Epithelial cell of proximal tubule (primary cell): ENCODE data around the gene KRT16. TPM values are rescaled to one million over a fixed set of nuclear protein-coding genes. Genes with fewer than 3 reads are reported as not detected.

ENCODE experiments used
- DNase-seq: peaks from one replicate; pipeline ENCODE4 v3.0.0-alpha.2; 2011; ENCODE audit warnings: low read depth
- H3K4me3 ChIP-seq: 2 replicates; pipeline ENCODE4 v1.5.1; 2011; ENCODE audit warnings: low read depth, mild to moderate bottlenecking, low read length
- total RNA-seq: library from RNA; depleted of rRNA; stranded (reverse); fragments of >200 nt; gene quantifications from 2 replicates; pipeline ENCODE4 v1.2.3, GENCODE V29; 2015
- TF ChIP-seq, protein P1 (sequence below): conservative IDR thresholded peaks from 2 replicates; pipeline ENCODE4 v1.5.1; 2012; ENCODE audit warnings: low read depth, mild to moderate bottlenecking, low read length

KRT16 gene
- total RNA-seq, 1 donor from 2014 or later = 4.3 TPM

DNA sequence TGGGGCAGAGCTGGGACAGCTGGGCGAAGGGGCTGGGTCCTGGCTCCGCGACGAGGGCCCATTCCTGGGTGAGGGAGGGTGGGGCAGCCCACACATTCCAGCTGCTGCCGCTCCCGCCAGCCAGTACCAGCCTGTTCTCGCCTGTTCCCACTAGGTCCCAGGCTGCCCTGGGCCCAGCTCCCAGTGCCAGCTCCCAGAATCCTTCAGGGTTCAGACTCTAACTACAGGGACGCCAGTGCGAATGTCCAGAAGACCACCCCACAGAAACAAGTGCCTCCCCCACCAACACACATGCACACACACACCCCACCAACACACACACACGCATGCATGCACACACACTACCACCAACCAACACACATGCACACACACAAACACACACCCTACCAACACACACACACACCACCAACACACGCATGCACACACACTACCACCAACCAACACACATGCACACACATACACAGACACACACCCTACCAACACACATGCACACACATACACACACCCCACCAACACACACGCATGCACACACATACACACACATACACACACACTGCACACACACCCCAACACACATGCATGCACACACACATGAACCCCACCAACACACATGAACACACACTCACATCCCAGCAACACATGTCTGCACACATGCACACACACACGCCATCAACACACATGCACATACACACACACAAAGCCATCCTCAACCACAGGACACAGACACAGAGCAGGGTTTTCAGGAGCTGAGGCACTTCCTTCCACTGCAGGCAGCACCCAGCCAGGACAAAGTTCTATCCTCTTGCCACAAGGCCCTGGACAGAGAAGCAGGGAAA, 39.3 kb upstream of the KRT16 start:
- DNase-seq = no peak
- TF ChIP-seq, protein P1, sequence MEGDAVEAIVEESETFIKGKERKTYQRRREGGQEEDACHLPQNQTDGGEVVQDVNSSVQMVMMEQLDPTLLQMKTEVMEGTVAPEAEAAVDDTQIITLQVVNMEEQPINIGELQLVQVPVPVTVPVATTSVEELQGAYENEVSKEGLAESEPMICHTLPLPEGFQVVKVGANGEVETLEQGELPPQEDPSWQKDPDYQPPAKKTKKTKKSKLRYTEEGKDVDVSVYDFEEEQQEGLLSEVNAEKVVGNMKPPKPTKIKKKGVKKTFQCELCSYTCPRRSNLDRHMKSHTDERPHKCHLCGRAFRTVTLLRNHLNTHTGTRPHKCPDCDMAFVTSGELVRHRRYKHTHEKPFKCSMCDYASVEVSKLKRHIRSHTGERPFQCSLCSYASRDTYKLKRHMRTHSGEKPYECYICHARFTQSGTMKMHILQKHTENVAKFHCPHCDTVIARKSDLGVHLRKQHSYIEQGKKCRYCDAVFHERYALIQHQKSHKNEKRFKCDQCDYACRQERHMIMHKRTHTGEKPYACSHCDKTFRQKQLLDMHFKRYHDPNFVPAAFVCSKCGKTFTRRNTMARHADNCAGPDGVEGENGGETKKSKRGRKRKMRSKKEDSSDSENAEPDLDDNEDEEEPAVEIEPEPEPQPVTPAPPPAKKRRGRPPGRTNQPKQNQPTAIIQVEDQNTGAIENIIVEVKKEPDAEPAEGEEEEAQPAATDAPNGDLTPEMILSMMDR = no peak
- H3K4me3 ChIP-seq = no peak overlapping the region

DNA sequence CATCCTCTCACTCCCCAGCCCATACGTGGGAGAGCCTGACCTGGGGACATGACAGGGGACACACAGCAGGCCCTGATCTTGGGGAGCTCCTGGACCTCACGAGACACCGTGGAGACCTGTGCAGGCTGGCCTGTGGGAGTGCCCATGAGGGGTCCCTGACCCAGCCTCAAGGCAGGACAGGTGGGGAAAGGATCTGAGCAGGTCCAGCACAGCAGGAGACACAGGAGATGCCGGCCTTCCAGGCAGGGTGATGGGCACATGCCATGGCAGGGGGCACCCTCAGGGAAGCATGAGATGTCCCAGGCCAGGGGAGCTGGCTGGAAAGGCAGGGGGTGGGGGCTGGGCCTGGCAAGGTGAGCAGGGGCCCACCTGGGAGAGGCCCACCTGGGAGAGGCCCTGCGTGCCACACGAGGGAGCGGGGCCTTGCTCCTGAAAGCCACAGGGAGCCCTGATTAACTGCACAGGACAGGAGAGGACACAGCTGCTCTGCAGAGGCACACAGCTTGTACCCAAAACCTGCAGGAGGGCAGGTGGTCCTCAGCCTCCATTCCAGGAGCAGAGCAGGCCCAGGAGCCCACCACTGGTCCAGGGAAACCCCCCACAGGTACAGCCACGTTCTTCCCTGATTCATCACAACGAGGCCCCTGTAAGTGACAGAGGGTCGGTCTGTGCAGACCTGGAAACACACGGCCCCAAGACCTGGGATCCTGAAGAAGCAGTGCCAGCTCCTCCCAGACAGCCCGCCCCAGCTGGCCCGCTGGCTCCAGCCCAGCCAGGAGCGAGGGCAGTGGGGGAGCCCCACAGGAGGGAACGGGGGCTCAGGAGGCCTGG, 38.4 kb upstream of the KRT16 start:
- no peak for DNase-seq
- TF ChIP-seq, protein P1 = no peak
- H3K4me3 ChIP-seq = no peak overlapping the region

DNA sequence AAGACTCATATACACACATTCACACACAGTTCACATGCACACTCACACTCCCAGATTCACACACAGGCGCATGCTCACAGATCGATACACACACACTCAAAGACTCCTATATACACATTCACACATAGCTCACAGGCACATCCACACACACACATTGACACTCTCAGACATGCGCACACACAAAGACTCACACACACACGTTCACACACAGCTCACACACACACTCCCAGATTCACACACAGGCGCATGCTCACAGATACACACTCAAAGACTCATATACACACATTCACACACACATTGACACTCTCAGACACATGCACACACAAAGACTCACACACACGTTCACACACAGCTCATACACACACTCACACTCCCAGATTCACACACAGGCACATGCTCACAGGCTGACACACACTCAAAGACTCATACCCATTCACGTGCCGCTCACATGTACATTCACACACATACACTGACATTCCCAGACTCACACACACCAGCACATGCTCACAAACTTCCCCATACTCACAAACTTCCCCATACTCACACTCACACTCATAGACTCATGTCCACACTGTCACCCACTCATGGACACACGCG, 37.5 kb upstream of the KRT16 start:
- TF ChIP-seq, protein P1 = no peak
- DNase-seq = no peak
- H3K4me3 ChIP-seq = no peak overlapping the region

DNA sequence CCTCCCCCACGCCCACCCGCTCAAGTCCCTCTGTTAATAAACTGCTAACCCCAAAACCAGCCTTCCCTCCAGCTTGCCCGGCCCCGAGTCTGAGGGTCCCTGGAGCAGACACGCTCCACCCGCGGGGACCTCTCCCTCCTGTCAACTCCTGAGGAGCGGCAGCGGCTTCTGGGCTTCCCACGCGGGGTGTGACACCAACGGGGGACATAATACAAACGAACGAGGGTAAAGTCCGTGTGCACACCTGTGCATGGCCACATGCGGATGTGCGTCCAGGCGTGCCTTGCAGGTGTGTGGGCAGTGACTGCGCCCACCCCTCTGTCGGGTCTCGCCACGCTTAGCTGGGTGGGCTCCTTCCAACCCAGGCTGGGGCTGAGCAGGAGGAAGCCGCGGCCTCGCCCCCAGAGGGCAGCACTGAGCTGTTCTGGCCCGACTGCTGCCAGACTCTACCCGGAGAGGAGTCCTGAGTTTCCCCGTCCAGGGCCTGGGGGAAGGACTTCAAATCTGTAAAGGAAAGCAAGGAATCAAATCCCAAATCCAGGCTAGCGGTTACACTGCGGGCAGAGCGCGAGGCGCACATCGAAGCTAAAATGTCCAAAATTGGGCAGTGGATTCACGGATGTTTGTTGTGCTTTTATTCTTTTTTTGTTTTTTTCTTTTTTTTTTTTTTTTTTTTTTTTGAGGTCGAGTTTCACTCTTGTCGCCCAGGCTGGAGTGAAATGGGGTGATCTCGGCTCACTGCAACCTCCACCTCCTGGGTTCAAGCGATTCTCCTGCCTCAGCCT, 36.0 kb upstream of the KRT16 start:
- DNase-seq = peak; percentile 25
- TF ChIP-seq, protein P1 = peak; percentile 96
- peak overlapping the region; percentile 44 for H3K4me3 ChIP-seq

DNA sequence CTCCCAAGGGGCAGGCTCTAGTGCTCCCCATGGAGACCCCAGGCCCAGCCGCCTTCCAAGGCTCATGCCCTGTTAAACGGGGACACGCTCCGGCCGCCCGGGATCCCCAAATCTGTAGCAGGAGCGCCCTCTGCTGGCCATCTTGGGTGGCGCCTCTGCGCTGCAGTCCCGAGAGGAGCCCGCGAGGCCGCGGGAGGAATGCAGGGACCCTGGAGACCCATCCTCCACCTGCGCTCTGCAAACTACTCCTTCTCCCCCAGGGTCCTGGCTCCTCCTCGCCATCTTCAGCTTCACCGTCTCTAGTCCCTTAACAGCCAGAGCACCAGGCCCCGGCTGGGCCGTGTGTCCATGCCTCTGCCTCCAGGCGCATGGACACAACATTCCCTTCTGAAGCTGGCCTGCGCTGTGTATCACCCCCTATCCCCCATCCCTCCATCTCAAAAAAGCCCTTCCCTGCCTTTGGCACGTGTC, 35.4 kb upstream of the KRT16 start:
- TF ChIP-seq, protein P1 = peak; percentile 81
- DNase-seq = no peak
- peak overlapping the region; percentile 44 for H3K4me3 ChIP-seq

DNA sequence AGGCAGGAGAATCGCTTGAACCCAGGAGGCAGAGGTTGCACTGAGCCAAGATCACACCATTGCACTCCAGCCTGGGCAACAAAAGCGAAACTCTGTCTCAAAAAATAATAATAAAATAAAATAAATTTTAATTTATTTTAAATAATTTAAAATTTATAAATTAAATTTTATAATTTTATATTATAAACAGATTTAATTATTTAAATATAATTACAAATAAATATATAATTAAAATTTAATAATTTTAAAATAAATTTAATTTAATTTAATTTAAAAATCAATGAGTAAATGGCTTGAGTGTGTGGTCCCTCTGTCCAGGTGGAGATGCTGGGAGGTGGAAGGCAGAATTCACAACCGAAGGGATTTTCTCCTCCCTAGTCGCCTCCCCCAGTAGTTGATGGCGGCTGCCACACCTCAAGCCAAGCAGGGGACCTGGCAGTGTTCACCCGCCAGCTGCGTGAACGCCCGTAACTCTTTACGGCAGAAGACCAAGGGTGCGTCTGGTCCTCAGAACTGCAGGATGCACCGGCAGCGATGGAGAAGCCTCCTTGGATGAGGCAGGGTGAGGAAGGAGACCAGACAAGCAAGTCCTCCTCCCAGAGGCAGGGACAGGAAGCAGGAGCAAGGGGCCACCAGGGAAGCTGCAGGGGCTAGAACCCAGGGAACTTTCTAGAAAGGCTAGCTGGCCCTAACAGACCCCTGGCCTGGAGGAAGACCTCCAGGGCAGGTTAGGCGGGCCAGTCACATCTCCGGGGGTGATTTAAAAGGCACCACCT, 34.7 kb upstream of the KRT16 start:
- H3K4me3 ChIP-seq = no peak overlapping the region
- no peak for DNase-seq
- TF ChIP-seq, protein P1 = no peak
